KMS-11 (cell line): ENCODE measurements around the gene SLC6A5.

ENCODE experiments used
- H2AFZ ChIP-seq: fragments of 200-600 bp; sonication (generic); 2 replicates; pipeline ENCODE4 v1.6.1; 2016; ENCODE audit warnings: antibody characterized with exemption, mixed run types, low read depth
- H3K27ac ChIP-seq: fragments of 200-600 bp; sonication (generic); 2 replicates; pipeline ENCODE4 v1.6.1; 2016; ENCODE audit warnings: mild to moderate bottlenecking, mixed run types
- H3K27me3 ChIP-seq: fragments of 200-600 bp; sonication (generic); 2 replicates; pipeline ENCODE4 v1.6.1; 2017; ENCODE audit warnings: mild to moderate bottlenecking, low read depth, mixed run types, moderate library complexity; ENCODE audit not compliant: insufficient read depth
- H3K36me3 ChIP-seq: fragments of 200-600 bp; sonication (generic); 2 replicates; pipeline ENCODE4 v1.6.1; 2017; ENCODE audit warnings: mild to moderate bottlenecking, mixed run types; ENCODE audit not compliant: insufficient read depth
- H3K4me1 ChIP-seq: fragments of 200-600 bp; sonication (generic); 2 replicates; pipeline ENCODE4 v1.6.1; 2016; ENCODE audit warnings: mild to moderate bottlenecking, low read depth, mixed run types; ENCODE audit not compliant: poor library complexity, severe bottlenecking
- H3K4me2 ChIP-seq: fragments of 200-600 bp; sonication (generic); 2 replicates; pipeline ENCODE4 v1.7.0; 2016; ENCODE audit warnings: mild to moderate bottlenecking, mixed run types
- H3K4me3 ChIP-seq: fragments of 200-600 bp; sonication (generic); IDR thresholded peaks from 2 replicates; pipeline ENCODE4 v1.6.1; 2017; ENCODE audit warnings: low read depth, low read length, mixed read lengths; ENCODE audit not compliant: insufficient read depth
- H3K79me2 ChIP-seq: fragments of 200-600 bp; sonication (generic); 2 replicates; pipeline ENCODE4 v1.6.1; 2016; ENCODE audit warnings: low read depth, mixed run types; ENCODE audit not compliant: insufficient read depth
- H3K9ac ChIP-seq: fragments of 200-600 bp; sonication (generic); 2 replicates; pipeline ENCODE4 v1.6.1; 2016; ENCODE audit warnings: mild to moderate bottlenecking, mixed run types
- H4K20me1 ChIP-seq: fragments of 200-600 bp; sonication (generic); 2 replicates; pipeline ENCODE4 v1.6.1; 2016; ENCODE audit warnings: mild to moderate bottlenecking, mixed run types; ENCODE audit not compliant: insufficient read depth
- TF ChIP-seq, protein P1 (sequence below): fragments of 200-600 bp; sonication (generic); conservative IDR thresholded peaks from 2 replicates; pipeline ENCODE4 v1.6.1; 2017; ENCODE audit warnings: low read depth, mild to moderate bottlenecking, antibody characterized with exemption, low read length, moderate library complexity, mixed read lengths

The SLC6A5 gene

DNA sequence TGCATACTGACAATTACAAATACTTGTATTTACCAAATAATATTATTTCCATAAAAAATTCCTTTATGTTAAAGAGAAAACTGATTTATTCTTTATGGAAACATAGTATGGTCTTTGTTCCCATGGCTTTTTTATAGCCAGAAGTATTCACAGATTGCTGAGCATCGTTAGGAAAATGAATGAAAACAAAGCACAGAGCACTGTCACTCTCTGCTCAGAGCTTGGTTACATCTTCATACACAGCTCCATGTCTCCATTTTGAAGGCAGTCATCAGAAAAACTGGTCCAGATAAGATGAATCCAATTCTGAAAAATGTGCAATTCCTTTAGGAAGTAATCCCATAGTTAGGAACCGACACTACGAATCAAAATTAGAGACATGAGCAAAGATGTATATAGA lies 9.0 kb upstream of the SLC6A5 start:
- Histone ChIP-seq H3K79me2 (no peaks in the 10 kb centered on the region), H4K20me1 (no peaks in the 10 kb centered on the region), H2AFZ (no peak overlapping the region), H3K4me1 (no peaks in the 10 kb centered on the region), H3K4me3 (no peak overlapping the region), H3K27ac (no peak overlapping the region), H3K36me3 (no peaks in the 10 kb centered on the region), H3K9ac (no peak overlapping the region), H3K27me3 (no peaks in the 10 kb centered on the region), H3K4me2 (no peak overlapping the region)
- TF ChIP-seq, protein P1, sequence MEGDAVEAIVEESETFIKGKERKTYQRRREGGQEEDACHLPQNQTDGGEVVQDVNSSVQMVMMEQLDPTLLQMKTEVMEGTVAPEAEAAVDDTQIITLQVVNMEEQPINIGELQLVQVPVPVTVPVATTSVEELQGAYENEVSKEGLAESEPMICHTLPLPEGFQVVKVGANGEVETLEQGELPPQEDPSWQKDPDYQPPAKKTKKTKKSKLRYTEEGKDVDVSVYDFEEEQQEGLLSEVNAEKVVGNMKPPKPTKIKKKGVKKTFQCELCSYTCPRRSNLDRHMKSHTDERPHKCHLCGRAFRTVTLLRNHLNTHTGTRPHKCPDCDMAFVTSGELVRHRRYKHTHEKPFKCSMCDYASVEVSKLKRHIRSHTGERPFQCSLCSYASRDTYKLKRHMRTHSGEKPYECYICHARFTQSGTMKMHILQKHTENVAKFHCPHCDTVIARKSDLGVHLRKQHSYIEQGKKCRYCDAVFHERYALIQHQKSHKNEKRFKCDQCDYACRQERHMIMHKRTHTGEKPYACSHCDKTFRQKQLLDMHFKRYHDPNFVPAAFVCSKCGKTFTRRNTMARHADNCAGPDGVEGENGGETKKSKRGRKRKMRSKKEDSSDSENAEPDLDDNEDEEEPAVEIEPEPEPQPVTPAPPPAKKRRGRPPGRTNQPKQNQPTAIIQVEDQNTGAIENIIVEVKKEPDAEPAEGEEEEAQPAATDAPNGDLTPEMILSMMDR = no peak

DNA sequence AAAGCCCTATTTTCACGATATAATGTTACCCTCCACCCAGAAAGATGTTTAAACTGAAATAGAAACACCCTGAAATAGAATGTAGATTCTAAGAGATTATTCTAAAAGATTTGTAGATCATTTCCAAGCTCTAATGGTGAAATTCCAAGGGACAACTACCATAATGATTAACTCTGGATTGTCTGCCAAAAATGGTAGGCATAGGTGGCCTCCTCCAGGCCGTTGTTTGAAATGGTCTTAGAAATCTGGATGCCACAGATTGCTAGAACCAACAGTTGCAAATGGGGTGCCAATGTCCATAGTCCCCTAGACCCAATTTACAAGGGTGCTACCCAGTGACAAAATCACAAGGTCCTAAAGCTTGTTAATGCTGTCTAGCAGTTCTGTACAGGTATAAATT lies 6.7 kb upstream of the SLC6A5 start:
- no peak overlapping the region for H3K4me3 ChIP-seq
- H2AFZ ChIP-seq = no peak overlapping the region
- no peaks in the 10 kb centered on the region for H3K36me3 ChIP-seq
- no peaks in the 10 kb centered on the region for H4K20me1 ChIP-seq
- H3K27me3 ChIP-seq = no peaks in the 10 kb centered on the region
- no peak overlapping the region for H3K4me2 ChIP-seq
- H3K27ac ChIP-seq = no peak overlapping the region
- no peaks in the 10 kb centered on the region for H3K79me2 ChIP-seq
- H3K4me1 ChIP-seq = no peaks in the 10 kb centered on the region
- TF ChIP-seq, protein P1 = no peak
- H3K9ac ChIP-seq = no peak overlapping the region

DNA sequence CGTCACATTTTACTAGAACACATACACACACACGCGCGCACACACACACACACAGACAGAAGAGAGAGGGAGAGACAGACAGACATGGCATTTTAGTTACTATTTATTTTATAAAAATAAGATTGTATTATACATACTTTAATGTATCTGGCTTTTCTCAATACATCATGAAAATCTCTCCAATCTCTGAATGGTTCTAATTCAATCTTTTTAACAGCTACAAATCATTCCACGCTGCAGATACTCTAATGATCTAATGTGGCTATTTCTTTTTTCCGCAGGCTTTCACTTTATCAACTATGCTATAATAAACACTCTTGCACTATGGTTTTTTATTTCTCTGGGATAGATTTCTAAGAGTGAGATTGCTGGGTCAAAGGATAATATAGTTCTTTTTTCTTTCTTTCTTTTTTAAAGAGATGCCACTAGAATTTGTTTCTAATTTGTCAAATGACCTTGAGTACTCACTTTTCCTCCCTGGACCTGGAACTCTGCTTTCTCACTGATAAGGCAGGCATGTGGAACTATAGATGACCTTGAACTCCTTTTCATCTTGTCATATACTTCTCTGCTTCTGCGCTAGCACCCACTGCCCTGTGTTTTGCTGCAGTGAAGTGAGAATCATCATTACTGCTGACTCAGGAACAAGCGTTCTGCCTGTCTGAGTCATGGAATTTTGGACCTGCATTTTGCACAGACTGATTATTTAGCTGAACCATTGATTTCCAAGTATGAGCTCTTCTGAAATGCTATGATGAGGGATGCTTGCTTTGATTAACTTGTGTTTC lies 4.9 kb upstream of the SLC6A5 start:
- H4K20me1 ChIP-seq = no peaks in the 10 kb centered on the region
- no peaks in the 10 kb centered on the region for H3K79me2 ChIP-seq
- H3K4me3 ChIP-seq = no peak overlapping the region
- no peak overlapping the region for H3K9ac ChIP-seq
- no peak overlapping the region for H2AFZ ChIP-seq
- TF ChIP-seq, protein P1 = no peak
- H3K4me2 ChIP-seq = no peak overlapping the region
- no peaks in the 10 kb centered on the region for H3K27me3 ChIP-seq
- H3K27ac ChIP-seq = no peak overlapping the region
- H3K4me1 ChIP-seq = no peaks in the 10 kb centered on the region
- H3K36me3 ChIP-seq = no peaks in the 10 kb centered on the region

DNA sequence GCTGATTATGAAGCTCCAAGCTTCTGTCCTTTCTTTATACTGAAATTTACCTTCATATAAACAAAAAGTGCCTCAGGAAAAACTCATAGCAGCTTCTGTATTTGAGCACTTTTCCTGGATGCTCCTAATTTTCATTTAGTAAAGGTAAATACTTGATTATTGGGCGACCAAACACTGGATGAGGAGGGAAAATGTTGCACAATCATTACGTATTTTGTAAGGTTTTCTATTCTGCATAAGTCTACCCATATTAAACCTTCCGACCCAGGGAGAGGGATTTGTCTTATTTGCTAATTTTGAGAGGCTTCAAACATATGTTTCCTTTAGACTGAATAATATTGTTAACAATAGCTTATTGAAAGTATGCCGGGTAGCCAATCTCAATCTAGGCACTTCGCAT lies 4.3 kb upstream of the SLC6A5 start:
- Histone ChIP-seq H3K27ac (no peak overlapping the region), H3K4me1 (no peaks in the 10 kb centered on the region), H3K27me3 (no peaks in the 10 kb centered on the region), H2AFZ (no peak overlapping the region), H3K36me3 (no peaks in the 10 kb centered on the region), H3K4me3 (no peak overlapping the region), H4K20me1 (no peaks in the 10 kb centered on the region), H3K79me2 (no peaks in the 10 kb centered on the region), H3K4me2 (no peak overlapping the region), H3K9ac (no peak overlapping the region)
- TF ChIP-seq, protein P1 = no peak
